Activated naive CD8-positive, alpha-beta T cell treated with anti-CD3 and anti-CD28 coated beads, Interleukin-2, amount 50 U/mL, for 24 hours (primary cell): ENCODE data around the gene RCAN1.
"Not testable (repeated sequence)": the region's sequence is repeated elsewhere in the genome, so short reads cannot be mapped to it uniquely, and the experiment has no call there.

Experiments
- ATAC-seq: fragments of 150-1000 bp; cut with Tn5 transposase; one replicate; pipeline ENCODE4 v1.10.0; 2021
- DNase-seq: peaks from one replicate; pipeline ENCODE4 v3.0.0; 2021
- H3K27ac Mint-ChIP-seq: one replicate; pipeline ENCODE4 v1.8.0; 2021; ENCODE audit warnings: mild to moderate bottlenecking, mixed read lengths
- H3K27me3 Mint-ChIP-seq: one replicate; pipeline ENCODE4 v1.8.0; 2021; ENCODE audit warnings: mixed read lengths
- H3K36me3 Mint-ChIP-seq: one replicate; pipeline ENCODE4 v1.8.0; 2021; ENCODE audit warnings: low read depth, mixed read lengths
- H3K4me1 Mint-ChIP-seq: one replicate; pipeline ENCODE4 v1.8.0; 2021; ENCODE audit warnings: mixed read lengths
- H3K4me3 Mint-ChIP-seq: one replicate; pipeline ENCODE4 v1.8.0; 2021; ENCODE audit warnings: mild to moderate bottlenecking, moderate library complexity, mixed read lengths
- H3K9me3 Mint-ChIP-seq: one replicate; pipeline ENCODE4 v1.8.0; 2021; ENCODE audit warnings: mixed read lengths

Gene RCAN1

GRCh38 chr21:34557261-34557660, 57.7 kb downstream of the RCAN1 start:
- H3K9me3 Mint-ChIP-seq, result peaks cover 13% of the 10 kb centered on the region

GRCh38 chr21:34554670-34555069, 60.2 kb downstream of the RCAN1 start:
- not testable (repeated sequence) for H3K27me3 Mint-ChIP-seq, H3K4me3 Mint-ChIP-seq, DNase-seq, ATAC-seq
- peaks cover 39% of the 10 kb centered on the region for H3K4me1 Mint-ChIP-seq
- peaks cover 29% of the 10 kb centered on the region for H3K9me3 Mint-ChIP-seq
- H3K27ac Mint-ChIP-seq, result peak overlapping the region; percentile 9
- H3K36me3 Mint-ChIP-seq, result peaks cover 41% of the 10 kb centered on the region

More at GRCh38 chr21:34557261-34557660, 57.7 kb downstream of the RCAN1 start:
- DNase-seq, result no peak
- Mint-ChIP-seq H3K4me1 (peaks cover 44% of the 10 kb centered on the region), H3K4me3 (no peak overlapping the region), H3K36me3 (peaks cover 26% of the 10 kb centered on the region), H3K27me3 (no peaks in the 10 kb centered on the region), H3K27ac (no peak overlapping the region)
- ATAC-seq, result no peak

GRCh38 chr21:34554227-34554626, 60.7 kb downstream of the RCAN1 start:
- Mint-ChIP-seq H3K27me3 (no peaks in the 10 kb centered on the region), H3K4me3 (no peak overlapping the region), H3K27ac (peak overlapping the region; percentile 63), H3K36me3 (peaks cover 41% of the 10 kb centered on the region), H3K9me3 (peaks cover 29% of the 10 kb centered on the region), H3K4me1 (peaks cover 38% of the 10 kb centered on the region)
- DNase-seq, result no peak
- ATAC-seq, result no peak

GRCh38 chr21:34553151-34553952, 61.6 kb downstream of the RCAN1 start:
- peak overlapping the region; percentile 63 for H3K27ac Mint-ChIP-seq
- peaks cover 33% of the 10 kb centered on the region for H3K4me1 Mint-ChIP-seq
- peaks cover 34% of the 10 kb centered on the region for H3K36me3 Mint-ChIP-seq
- ATAC-seq (peak; percentile 53), DNase-seq (no peak)
- no peaks in the 10 kb centered on the region for H3K27me3 Mint-ChIP-seq
- peaks cover 29% of the 10 kb centered on the region for H3K9me3 Mint-ChIP-seq
- H3K4me3 Mint-ChIP-seq, result no peak overlapping the region

GRCh38 chr21:34552360-34553098, 62.4 kb downstream of the RCAN1 start:
- Mint-ChIP-seq H3K27me3 (no peaks in the 10 kb centered on the region), H3K4me3 (no peak overlapping the region), H3K4me1 (peaks cover 32% of the 10 kb centered on the region), H3K9me3 (peaks cover 29% of the 10 kb centered on the region), H3K36me3 (peaks cover 29% of the 10 kb centered on the region), H3K27ac (peak overlapping the region; percentile 63)
- no peak for ATAC-seq
- no peak for DNase-seq

GRCh38 chr21:34550182-34550799, 64.6 kb downstream of the RCAN1 start:
- Mint-ChIP-seq H3K4me3 (no peak overlapping the region), H3K9me3 (peaks cover 28% of the 10 kb centered on the region), H3K4me1 (peaks cover 47% of the 10 kb centered on the region), H3K36me3 (peaks cover 29% of the 10 kb centered on the region), H3K27me3 (no peaks in the 10 kb centered on the region), H3K27ac (no peak overlapping the region)
- ATAC-seq, result no peak
- DNase-seq, result no peak

GRCh38 chr21:34548781-34549376, 66.0 kb downstream of the RCAN1 start:
- DNase-seq, result no peak
- no peak overlapping the region for H3K4me3 Mint-ChIP-seq
- peaks cover 50% of the 10 kb centered on the region for H3K4me1 Mint-ChIP-seq
- no peak overlapping the region for H3K27ac Mint-ChIP-seq
- no peaks in the 10 kb centered on the region for H3K27me3 Mint-ChIP-seq
- H3K9me3 Mint-ChIP-seq, result peaks cover 16% of the 10 kb centered on the region
- peaks cover 17% of the 10 kb centered on the region for H3K36me3 Mint-ChIP-seq
- ATAC-seq, result no peak

GRCh38 chr21:34546542-34546941, 68.4 kb downstream of the RCAN1 start:
- peaks cover 16% of the 10 kb centered on the region for H3K36me3 Mint-ChIP-seq
- ATAC-seq (no peak), DNase-seq (no peak)
- peaks cover 36% of the 10 kb centered on the region for H3K4me1 Mint-ChIP-seq
- H3K27me3 Mint-ChIP-seq, result no peaks in the 10 kb centered on the region
- H3K4me3 Mint-ChIP-seq, result no peak overlapping the region
- peaks cover 14% of the 10 kb centered on the region for H3K9me3 Mint-ChIP-seq
- H3K27ac Mint-ChIP-seq, result peak overlapping the region; percentile 44

- ATAC-seq (peak; percentile 73), DNase-seq (no peak)
- Mint-ChIP-seq H3K4me3 (no peak overlapping the region), H3K27ac (peak overlapping the region; percentile 77), H3K4me1 (peaks cover 36% of the 10 kb centered on the region), H3K9me3 (peaks cover 8% of the 10 kb centered on the region), H3K27me3 (no peaks in the 10 kb centered on the region), H3K36me3 (peaks cover 11% of the 10 kb centered on the region)
These were observed 69.6 kb downstream of the RCAN1 start for GRCh38 chr21:34545079-34545884.

- Mint-ChIP-seq H3K27ac (no peak overlapping the region), H3K9me3 (peaks cover 4% of the 10 kb centered on the region), H3K36me3 (peaks cover 8% of the 10 kb centered on the region), H3K4me3 (no peak overlapping the region), H3K4me1 (peaks cover 36% of the 10 kb centered on the region), H3K27me3 (no peaks in the 10 kb centered on the region)
- ATAC-seq, result no peak
- DNase-seq, result peak; percentile 53
These were observed 70.8 kb downstream of the RCAN1 start for GRCh38 chr21:34544032-34544496.

GRCh38 chr21:34543017-34543416, 71.9 kb downstream of the RCAN1 start:
- H3K9me3 Mint-ChIP-seq, result peaks cover 4% of the 10 kb centered on the region
- H3K27me3 Mint-ChIP-seq, result no peaks in the 10 kb centered on the region
- no peak overlapping the region for H3K4me3 Mint-ChIP-seq
- H3K4me1 Mint-ChIP-seq, result peaks cover 34% of the 10 kb centered on the region
- peak overlapping the region; percentile 63 for H3K27ac Mint-ChIP-seq
- ATAC-seq, result no peak
- H3K36me3 Mint-ChIP-seq, result peaks cover 8% of the 10 kb centered on the region
- DNase-seq, result no peak

- Mint-ChIP-seq H3K4me1 (peaks cover 35% of the 10 kb centered on the region), H3K27ac (no peak overlapping the region), H3K9me3 (peaks cover 4% of the 10 kb centered on the region), H3K27me3 (no peaks in the 10 kb centered on the region), H3K4me3 (no peak overlapping the region), H3K36me3 (peaks cover 9% of the 10 kb centered on the region)
- no peak for DNase-seq
- no peak for ATAC-seq
These were observed 74.7 kb downstream of the RCAN1 start for GRCh38 chr21:34540206-34540605.

- H3K27me3 Mint-ChIP-seq, result no peaks in the 10 kb centered on the region
- H3K36me3 Mint-ChIP-seq, result peaks cover 5% of the 10 kb centered on the region
- ATAC-seq, result no peak
- H3K9me3 Mint-ChIP-seq, result no peaks in the 10 kb centered on the region
- DNase-seq, result no peak
- H3K4me1 Mint-ChIP-seq, result peaks cover 40% of the 10 kb centered on the region
- H3K27ac Mint-ChIP-seq, result peak overlapping the region; percentile 68
- H3K4me3 Mint-ChIP-seq, result no peak overlapping the region
These were observed 77.1 kb downstream of the RCAN1 start for GRCh38 chr21:34537838-34538237.

GRCh38 chr21:34536820-34537219, 78.1 kb downstream of the RCAN1 start:
- no peak overlapping the region for H3K4me3 Mint-ChIP-seq
- ATAC-seq (peak; percentile 57), DNase-seq (no peak)
- peaks cover 40% of the 10 kb centered on the region for H3K4me1 Mint-ChIP-seq
- no peaks in the 10 kb centered on the region for H3K27me3 Mint-ChIP-seq
- H3K36me3 Mint-ChIP-seq, result peaks cover 2% of the 10 kb centered on the region
- no peaks in the 10 kb centered on the region for H3K9me3 Mint-ChIP-seq
- H3K27ac Mint-ChIP-seq, result peak overlapping the region; percentile 73
